ENCODE results near the gene C2CD2. TPM values are rescaled to one million over a fixed set of nuclear protein-coding genes. Genes with fewer than 3 reads are reported as not detected.

Gene C2CD2
- total and polyA plus RNA-seq, 10 of the 15 experiments (the other 5 are each of a cell fraction or from before 2014, with no cell fraction given): 2.2 to 30.9 (median 9.9) TPM

DNA sequence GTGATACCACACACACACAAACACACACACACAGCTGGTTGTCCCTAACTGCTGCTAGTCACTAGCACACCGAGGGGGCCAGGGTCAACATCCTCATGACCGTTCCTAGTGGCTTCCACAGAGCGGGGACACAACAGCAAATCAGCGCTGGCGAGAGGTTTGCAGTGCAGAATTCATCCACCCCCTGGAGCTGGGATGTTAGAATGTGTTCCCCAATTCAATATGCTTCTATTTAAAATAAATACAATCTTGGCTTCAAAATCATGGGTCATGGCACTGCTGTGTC, 16.2 kb upstream of the C2CD2 start:
- Histone ChIP-seq H3K79me2 (ENCODE audit: control insufficient read depth, insufficient read depth, low read length) (no peaks in the 10 kb centered on the region), H3K9me3 (replicated peaks; ENCODE audit: control insufficient read depth, insufficient read depth, low read length) (no peaks in the 10 kb centered on the region; the same call in 2 of the 3 replicates), H3K4me3 (no peak overlapping the region), H3K9ac (ENCODE audit: control insufficient read depth, insufficient read depth, low read length) (no peak overlapping the region), H3K27ac (ENCODE audit: control insufficient read depth, insufficient read depth) (no peak overlapping the region), H3K4me2 (ENCODE audit: control insufficient read depth, insufficient read depth) (no peak overlapping the region), H3K36me3 (ENCODE audit: control insufficient read depth in 2 of 2, insufficient read depth in 2 of 2, low read length in 1 of 2) (no peaks in the 10 kb centered on the region), H2AFZ (ENCODE audit: control insufficient read depth, low read depth, low read length) (no peak overlapping the region), H3K4me1 (ENCODE audit: control insufficient read depth, insufficient read depth, low read length) (peaks cover 7% of the 10 kb centered on the region), H3K27me3 (replicated peaks in 1 of 2; ENCODE audit: control insufficient read depth in 2 of 2, insufficient read depth in 2 of 2, low read length in 1 of 2) (no peaks in the 10 kb centered on the region), H4K20me1 (ENCODE audit: control insufficient read depth, insufficient read depth) (no peaks in the 10 kb centered on the region)
- ChIA-PET POLR2A (no interaction called here), CTCF (interaction anchor here (0.6 kb wide), 1 partner anchor 148 kb away, joined by 3 read pairs; no protein-coding TSS in a partner anchor), RAD21 (ENCODE audit: unreplicated experiment) (no interaction called here), SMC1A (ENCODE audit: uncharacterized antibody, unreplicated experiment) (interaction anchor here (1.2 kb wide), 1 partner anchor 147 kb away, joined by 3 read pairs; no protein-coding TSS in a partner anchor)
- in situ Hi-C loops (cut with MboI) (no loop called here), intact Hi-C loops (cut with micrococcal nuclease; ENCODE audit: unreplicated experiment) (no loop called here)
- 86% methylated on average over 5 of the region's 5 CpGs for WGBS (ENCODE audit: insufficient coverage, insufficient replicate concordance, low lambda C conversion rate, missing lambda C conversion rate)
- DNase-seq (ENCODE audit: low read depth, low spot score) (no peak), FAIRE-seq (no peak), ATAC-seq (no peak)
- BruUV-seq (replicated peaks): no TSS peak
- TF ChIP-seq SUPT20H (IDR thresholded peaks at IDR 0.05; ENCODE audit: borderline replicate concordance, control insufficient read depth, low read depth, low read length) (no peak), YY1 (IDR thresholded peaks at IDR 0.05; ENCODE audit: low read depth, low read length) (no peak), NFXL1 (IDR thresholded peaks at IDR 0.05; ENCODE audit: borderline replicate concordance) (no peak), CBFB (IDR thresholded peaks at IDR 0.05; ENCODE audit: low read depth) (no peak), SMAD1 (IDR thresholded peaks at IDR 0.05; ENCODE audit: low read depth, partially characterized antibody) (no peak), HDAC2 (IDR thresholded peaks at IDR 0.05) (no peak), NBN (IDR thresholded peaks at IDR 0.05) (no peak), MTA3 (IDR thresholded peaks at IDR 0.05; ENCODE audit: borderline replicate concordance, low read length) (no peak), ZBED1 (IDR thresholded peaks at IDR 0.05; ENCODE audit: borderline replicate concordance) (no peak), NR2C1 (IDR thresholded peaks at IDR 0.05) (no peak), POU2F2 (IDR thresholded peaks at IDR 0.05; ENCODE audit: borderline replicate concordance, low read depth, low read length) (no peak), GABPA (IDR thresholded peaks at IDR 0.05; ENCODE audit: low read depth) (no peak), ETV6 (conservative IDR thresholded peaks at IDR 0.05 in 1 of 2, IDR thresholded peaks at IDR 0.05 in 1 of 2; ENCODE audit: borderline replicate concordance in 1 of 2, low read depth in 1 of 2) (no peak), ZNF274 (IDR thresholded peaks at IDR 0.05; ENCODE audit: insufficient read depth, insufficient read length) (no peak), HCFC1 (IDR thresholded peaks at IDR 0.05; ENCODE audit: low read length) (no peak)
- TF ChIP-seq, protein P1, sequence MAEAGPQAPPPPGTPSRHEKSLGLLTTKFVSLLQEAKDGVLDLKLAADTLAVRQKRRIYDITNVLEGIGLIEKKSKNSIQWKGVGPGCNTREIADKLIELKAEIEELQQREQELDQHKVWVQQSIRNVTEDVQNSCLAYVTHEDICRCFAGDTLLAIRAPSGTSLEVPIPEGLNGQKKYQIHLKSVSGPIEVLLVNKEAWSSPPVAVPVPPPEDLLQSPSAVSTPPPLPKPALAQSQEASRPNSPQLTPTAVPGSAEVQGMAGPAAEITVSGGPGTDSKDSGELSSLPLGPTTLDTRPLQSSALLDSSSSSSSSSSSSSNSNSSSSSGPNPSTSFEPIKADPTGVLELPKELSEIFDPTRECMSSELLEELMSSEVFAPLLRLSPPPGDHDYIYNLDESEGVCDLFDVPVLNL (IDR thresholded peaks at IDR 0.05; ENCODE audit: low read depth, low read length): no peak
- TF ChIP-seq, protein P2, sequence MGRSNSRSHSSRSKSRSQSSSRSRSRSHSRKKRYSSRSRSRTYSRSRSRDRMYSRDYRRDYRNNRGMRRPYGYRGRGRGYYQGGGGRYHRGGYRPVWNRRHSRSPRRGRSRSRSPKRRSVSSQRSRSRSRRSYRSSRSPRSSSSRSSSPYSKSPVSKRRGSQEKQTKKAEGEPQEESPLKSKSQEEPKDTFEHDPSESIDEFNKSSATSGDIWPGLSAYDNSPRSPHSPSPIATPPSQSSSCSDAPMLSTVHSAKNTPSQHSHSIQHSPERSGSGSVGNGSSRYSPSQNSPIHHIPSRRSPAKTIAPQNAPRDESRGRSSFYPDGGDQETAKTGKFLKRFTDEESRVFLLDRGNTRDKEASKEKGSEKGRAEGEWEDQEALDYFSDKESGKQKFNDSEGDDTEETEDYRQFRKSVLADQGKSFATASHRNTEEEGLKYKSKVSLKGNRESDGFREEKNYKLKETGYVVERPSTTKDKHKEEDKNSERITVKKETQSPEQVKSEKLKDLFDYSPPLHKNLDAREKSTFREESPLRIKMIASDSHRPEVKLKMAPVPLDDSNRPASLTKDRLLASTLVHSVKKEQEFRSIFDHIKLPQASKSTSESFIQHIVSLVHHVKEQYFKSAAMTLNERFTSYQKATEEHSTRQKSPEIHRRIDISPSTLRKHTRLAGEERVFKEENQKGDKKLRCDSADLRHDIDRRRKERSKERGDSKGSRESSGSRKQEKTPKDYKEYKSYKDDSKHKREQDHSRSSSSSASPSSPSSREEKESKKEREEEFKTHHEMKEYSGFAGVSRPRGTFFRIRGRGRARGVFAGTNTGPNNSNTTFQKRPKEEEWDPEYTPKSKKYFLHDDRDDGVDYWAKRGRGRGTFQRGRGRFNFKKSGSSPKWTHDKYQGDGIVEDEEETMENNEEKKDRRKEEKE (IDR thresholded peaks at IDR 0.05): no peak
- TF ChIP-seq, protein P3, sequence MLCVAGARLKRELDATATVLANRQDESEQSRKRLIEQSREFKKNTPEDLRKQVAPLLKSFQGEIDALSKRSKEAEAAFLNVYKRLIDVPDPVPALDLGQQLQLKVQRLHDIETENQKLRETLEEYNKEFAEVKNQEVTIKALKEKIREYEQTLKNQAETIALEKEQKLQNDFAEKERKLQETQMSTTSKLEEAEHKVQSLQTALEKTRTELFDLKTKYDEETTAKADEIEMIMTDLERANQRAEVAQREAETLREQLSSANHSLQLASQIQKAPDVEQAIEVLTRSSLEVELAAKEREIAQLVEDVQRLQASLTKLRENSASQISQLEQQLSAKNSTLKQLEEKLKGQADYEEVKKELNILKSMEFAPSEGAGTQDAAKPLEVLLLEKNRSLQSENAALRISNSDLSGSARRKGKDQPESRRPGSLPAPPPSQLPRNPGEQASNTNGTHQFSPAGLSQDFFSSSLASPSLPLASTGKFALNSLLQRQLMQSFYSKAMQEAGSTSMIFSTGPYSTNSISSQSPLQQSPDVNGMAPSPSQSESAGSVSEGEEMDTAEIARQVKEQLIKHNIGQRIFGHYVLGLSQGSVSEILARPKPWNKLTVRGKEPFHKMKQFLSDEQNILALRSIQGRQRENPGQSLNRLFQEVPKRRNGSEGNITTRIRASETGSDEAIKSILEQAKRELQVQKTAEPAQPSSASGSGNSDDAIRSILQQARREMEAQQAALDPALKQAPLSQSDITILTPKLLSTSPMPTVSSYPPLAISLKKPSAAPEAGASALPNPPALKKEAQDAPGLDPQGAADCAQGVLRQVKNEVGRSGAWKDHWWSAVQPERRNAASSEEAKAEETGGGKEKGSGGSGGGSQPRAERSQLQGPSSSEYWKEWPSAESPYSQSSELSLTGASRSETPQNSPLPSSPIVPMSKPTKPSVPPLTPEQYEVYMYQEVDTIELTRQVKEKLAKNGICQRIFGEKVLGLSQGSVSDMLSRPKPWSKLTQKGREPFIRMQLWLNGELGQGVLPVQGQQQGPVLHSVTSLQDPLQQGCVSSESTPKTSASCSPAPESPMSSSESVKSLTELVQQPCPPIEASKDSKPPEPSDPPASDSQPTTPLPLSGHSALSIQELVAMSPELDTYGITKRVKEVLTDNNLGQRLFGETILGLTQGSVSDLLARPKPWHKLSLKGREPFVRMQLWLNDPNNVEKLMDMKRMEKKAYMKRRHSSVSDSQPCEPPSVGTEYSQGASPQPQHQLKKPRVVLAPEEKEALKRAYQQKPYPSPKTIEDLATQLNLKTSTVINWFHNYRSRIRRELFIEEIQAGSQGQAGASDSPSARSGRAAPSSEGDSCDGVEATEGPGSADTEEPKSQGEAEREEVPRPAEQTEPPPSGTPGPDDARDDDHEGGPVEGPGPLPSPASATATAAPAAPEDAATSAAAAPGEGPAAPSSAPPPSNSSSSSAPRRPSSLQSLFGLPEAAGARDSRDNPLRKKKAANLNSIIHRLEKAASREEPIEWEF (IDR thresholded peaks at IDR 0.05; ENCODE audit: insufficient replicate concordance, low read depth, low read length): no peak

All from GM12878 (cell line).